Measurements from ENCODE around the gene SRGAP1. TPM values are rescaled to one million over a fixed set of nuclear protein-coding genes. Genes with fewer than 3 reads are reported as not detected.

SRGAP1 gene
- total RNA-seq, 1 experiment from 2014 or later: 26.8 TPM

GRCh38 chr12:64082866-64083268, 238.4 kb downstream of the SRGAP1 start:
- in situ Hi-C loops (cut with HindIII; ENCODE audit: low pct_unique_long_range_greater_than_20kb, low sequenced_read_pairs) (no loop called here), intact Hi-C loops (cut with micrococcal nuclease; ENCODE audit: unreplicated experiment) (no loop called here)
- ChIA-PET POLR2A (no interaction called here), CTCF (interaction anchor here (0.7 kb wide), 1 partner anchor 12 kb away, joined by 5 read pairs; no protein-coding TSS in a partner anchor)
- no peak for ATAC-seq
- BruUV-seq (replicated peaks): no TSS peak
- no peak for DNase-seq (ENCODE audit: low read depth, low spot score)
- H3K9me3 ChIP-seq (ENCODE audit: control insufficient read depth, insufficient read depth, low read depth, low read length): no peaks in the 10 kb centered on the region
- peaks cover 5% of the 10 kb centered on the region; the same call in 1 of the 2 replicates for H3K36me3 ChIP-seq (ENCODE audit: control insufficient read depth, insufficient read depth, low read length)
- H3K27me3 ChIP-seq (ENCODE audit: control insufficient read depth, insufficient read depth, low read length): no peaks in the 10 kb centered on the region
- H3K27ac ChIP-seq (ENCODE audit: low read length): no peak overlapping the region
- peaks cover 8% of the 10 kb centered on the region for H3K4me1 ChIP-seq (ENCODE audit: control insufficient read depth, insufficient read depth, low read length)
- TF ChIP-seq, protein P1, sequence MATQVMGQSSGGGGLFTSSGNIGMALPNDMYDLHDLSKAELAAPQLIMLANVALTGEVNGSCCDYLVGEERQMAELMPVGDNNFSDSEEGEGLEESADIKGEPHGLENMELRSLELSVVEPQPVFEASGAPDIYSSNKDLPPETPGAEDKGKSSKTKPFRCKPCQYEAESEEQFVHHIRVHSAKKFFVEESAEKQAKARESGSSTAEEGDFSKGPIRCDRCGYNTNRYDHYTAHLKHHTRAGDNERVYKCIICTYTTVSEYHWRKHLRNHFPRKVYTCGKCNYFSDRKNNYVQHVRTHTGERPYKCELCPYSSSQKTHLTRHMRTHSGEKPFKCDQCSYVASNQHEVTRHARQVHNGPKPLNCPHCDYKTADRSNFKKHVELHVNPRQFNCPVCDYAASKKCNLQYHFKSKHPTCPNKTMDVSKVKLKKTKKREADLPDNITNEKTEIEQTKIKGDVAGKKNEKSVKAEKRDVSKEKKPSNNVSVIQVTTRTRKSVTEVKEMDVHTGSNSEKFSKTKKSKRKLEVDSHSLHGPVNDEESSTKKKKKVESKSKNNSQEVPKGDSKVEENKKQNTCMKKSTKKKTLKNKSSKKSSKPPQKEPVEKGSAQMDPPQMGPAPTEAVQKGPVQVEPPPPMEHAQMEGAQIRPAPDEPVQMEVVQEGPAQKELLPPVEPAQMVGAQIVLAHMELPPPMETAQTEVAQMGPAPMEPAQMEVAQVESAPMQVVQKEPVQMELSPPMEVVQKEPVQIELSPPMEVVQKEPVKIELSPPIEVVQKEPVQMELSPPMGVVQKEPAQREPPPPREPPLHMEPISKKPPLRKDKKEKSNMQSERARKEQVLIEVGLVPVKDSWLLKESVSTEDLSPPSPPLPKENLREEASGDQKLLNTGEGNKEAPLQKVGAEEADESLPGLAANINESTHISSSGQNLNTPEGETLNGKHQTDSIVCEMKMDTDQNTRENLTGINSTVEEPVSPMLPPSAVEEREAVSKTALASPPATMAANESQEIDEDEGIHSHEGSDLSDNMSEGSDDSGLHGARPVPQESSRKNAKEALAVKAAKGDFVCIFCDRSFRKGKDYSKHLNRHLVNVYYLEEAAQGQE (IDR thresholded peaks at IDR 0.05; ENCODE audit: insufficient read depth in 1 of 2, low read depth in 2 of 2, low read length in 1 of 2): no peak
- TF ChIP-seq SIN3A (IDR thresholded peaks at IDR 0.05; ENCODE audit: borderline replicate concordance, insufficient read depth, low read depth, low read length): no peak
- no peak; the same call in 1 of the 2 replicates for TF ChIP-seq TCF7L2 (IDR thresholded peaks at IDR 0.05; ENCODE audit: low read depth, low read length)
- TF ChIP-seq POLR2AphosphoS5 (IDR thresholded peaks at IDR 0.05; ENCODE audit: low read depth, low read length): no peak
- no peak overlapping the region for H3K4me3 ChIP-seq (ENCODE audit: low read depth in 2 of 2, low read length in 2 of 2)

GRCh38 chr12:64083285-64084210, 239.0 kb downstream of the SRGAP1 start:
- Histone ChIP-seq H3K27me3 (ENCODE audit: control insufficient read depth, insufficient read depth, low read length) (no peaks in the 10 kb centered on the region), H3K4me1 (ENCODE audit: control insufficient read depth, insufficient read depth, low read length) (peaks cover 14% of the 10 kb centered on the region), H3K9me3 (ENCODE audit: control insufficient read depth, insufficient read depth, low read depth, low read length) (no peaks in the 10 kb centered on the region), H3K4me3 (ENCODE audit: low read depth in 2 of 2, low read length in 2 of 2) (no peak overlapping the region), H3K27ac (ENCODE audit: low read length) (no peak overlapping the region), H3K36me3 (ENCODE audit: control insufficient read depth, insufficient read depth, low read length) (peaks cover 5% of the 10 kb centered on the region; the same call in 1 of the 2 replicates)
- ChIA-PET CTCF (interaction anchor here (0.7 kb wide), 1 partner anchor 93 kb away, joined by 3 read pairs; no protein-coding TSS in a partner anchor), POLR2A (interaction anchor here (0.7 kb wide), 1 partner anchor 220 kb away, joined by 3 read pairs; no protein-coding TSS in a partner anchor)
- intact Hi-C loops (cut with micrococcal nuclease; ENCODE audit: unreplicated experiment): no loop called here
- ATAC-seq: no peak
- no TSS peak for BruUV-seq (replicated peaks)
- in situ Hi-C loops (cut with HindIII; ENCODE audit: low pct_unique_long_range_greater_than_20kb, low sequenced_read_pairs): no loop called here
- DNase-seq (ENCODE audit: low read depth, low spot score): no peak
- TF ChIP-seq POLR2AphosphoS5 (IDR thresholded peaks at IDR 0.05; ENCODE audit: low read depth, low read length) (no peak), SIN3A (IDR thresholded peaks at IDR 0.05; ENCODE audit: borderline replicate concordance, insufficient read depth, low read depth, low read length) (no peak), TCF7L2 (IDR thresholded peaks at IDR 0.05; ENCODE audit: low read depth, low read length) (no peak)

DNA sequence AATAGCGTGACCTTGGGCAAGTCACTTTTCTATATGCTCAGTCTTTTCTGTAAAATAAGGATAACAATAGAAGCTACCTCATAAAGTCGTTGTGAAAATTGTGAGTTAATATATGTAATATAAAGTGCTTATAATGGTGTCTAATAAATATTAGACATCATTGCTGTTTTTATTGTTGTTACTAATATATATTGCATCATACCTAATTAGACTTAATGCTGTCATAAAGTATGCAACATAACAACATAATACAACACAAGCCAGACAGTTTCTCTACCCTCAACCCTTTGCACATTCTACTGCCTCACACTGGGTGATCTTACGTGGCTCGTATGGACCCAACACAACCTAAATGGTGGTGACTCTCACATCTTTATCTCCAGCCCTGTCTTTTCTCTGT, 240.7 kb downstream of the SRGAP1 start:
- ATAC-seq (no peak), DNase-seq (ENCODE audit: low read depth, low spot score) (no peak)
- Histone ChIP-seq H3K36me3 (ENCODE audit: control insufficient read depth, insufficient read depth, low read length) (peaks cover 5% of the 10 kb centered on the region; the same call in 1 of the 2 replicates), H3K9me3 (ENCODE audit: control insufficient read depth, insufficient read depth, low read depth, low read length) (no peaks in the 10 kb centered on the region), H3K4me1 (ENCODE audit: control insufficient read depth, insufficient read depth, low read length) (peaks cover 29% of the 10 kb centered on the region), H3K27me3 (ENCODE audit: control insufficient read depth, insufficient read depth, low read length) (no peaks in the 10 kb centered on the region), H3K27ac (ENCODE audit: low read length) (no peak overlapping the region), H3K4me3 (ENCODE audit: low read depth in 2 of 2, low read length in 2 of 2) (no peak overlapping the region)
- in situ Hi-C loops (cut with HindIII; ENCODE audit: low pct_unique_long_range_greater_than_20kb, low sequenced_read_pairs): no loop called here
- POLR2A ChIA-PET: no interaction called here
- no TSS peak for BruUV-seq (replicated peaks)
- CTCF ChIA-PET: no interaction called here
- TF ChIP-seq POLR2AphosphoS5 (IDR thresholded peaks at IDR 0.05; ENCODE audit: low read depth, low read length) (no peak), SIN3A (IDR thresholded peaks at IDR 0.05; ENCODE audit: borderline replicate concordance, insufficient read depth, low read depth, low read length) (no peak), TCF7L2 (IDR thresholded peaks at IDR 0.05; ENCODE audit: low read depth, low read length) (no peak)
- TF ChIP-seq, protein P2, sequence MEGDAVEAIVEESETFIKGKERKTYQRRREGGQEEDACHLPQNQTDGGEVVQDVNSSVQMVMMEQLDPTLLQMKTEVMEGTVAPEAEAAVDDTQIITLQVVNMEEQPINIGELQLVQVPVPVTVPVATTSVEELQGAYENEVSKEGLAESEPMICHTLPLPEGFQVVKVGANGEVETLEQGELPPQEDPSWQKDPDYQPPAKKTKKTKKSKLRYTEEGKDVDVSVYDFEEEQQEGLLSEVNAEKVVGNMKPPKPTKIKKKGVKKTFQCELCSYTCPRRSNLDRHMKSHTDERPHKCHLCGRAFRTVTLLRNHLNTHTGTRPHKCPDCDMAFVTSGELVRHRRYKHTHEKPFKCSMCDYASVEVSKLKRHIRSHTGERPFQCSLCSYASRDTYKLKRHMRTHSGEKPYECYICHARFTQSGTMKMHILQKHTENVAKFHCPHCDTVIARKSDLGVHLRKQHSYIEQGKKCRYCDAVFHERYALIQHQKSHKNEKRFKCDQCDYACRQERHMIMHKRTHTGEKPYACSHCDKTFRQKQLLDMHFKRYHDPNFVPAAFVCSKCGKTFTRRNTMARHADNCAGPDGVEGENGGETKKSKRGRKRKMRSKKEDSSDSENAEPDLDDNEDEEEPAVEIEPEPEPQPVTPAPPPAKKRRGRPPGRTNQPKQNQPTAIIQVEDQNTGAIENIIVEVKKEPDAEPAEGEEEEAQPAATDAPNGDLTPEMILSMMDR (IDR thresholded peaks at IDR 0.05): no peak
- TF ChIP-seq, protein P1 (IDR thresholded peaks at IDR 0.05; ENCODE audit: insufficient read depth in 1 of 2, low read depth in 2 of 2, low read length in 1 of 2): no peak
- intact Hi-C loops (cut with micrococcal nuclease; ENCODE audit: unreplicated experiment): no loop called here
